GM12891 (cell line): ENCODE data around the gene ANKRD34A.
A peak's percentile ranks its signal among the peaks of the same experiment; 100 is the strongest.

Experiments used
- DNase-seq: peaks from one replicate; pipeline ENCODE4 v3.0.0; 2011; ENCODE audit warnings: low spot score; ENCODE audit not compliant: insufficient read length
- FAIRE-seq: peaks from 2 replicates; lab custom pipeline; 2011; peaks lifted over from hg19 to GRCh38; lab: Jason Lieb, UNC
- PAX5 ChIP-seq: IDR thresholded peaks from 2 replicates; pipeline ENCODE4 v1.6.1; 2011; ENCODE audit warnings: low read length, moderate library complexity, mild to moderate bottlenecking; ENCODE audit not compliant: insufficient read depth, severe bottlenecking
- POLR2A ChIP-seq: IDR thresholded peaks from 2 replicates; pipeline ENCODE4 v1.6.1; 2011; ENCODE audit warnings: low read depth, low read length, control low read depth
- POLR2AphosphoS5 ChIP-seq: IDR thresholded peaks from 2 replicates; pipeline ENCODE4 v1.6.1; 2011; ENCODE audit warnings: low read depth, low read length, control low read depth
- POU2F2 ChIP-seq: IDR thresholded peaks from 2 replicates; pipeline ENCODE4 v1.6.1; 2011; ENCODE audit warnings: low read depth, mild to moderate bottlenecking, control low read depth, low read length, moderate library complexity
- SPI1 ChIP-seq: IDR thresholded peaks from 2 replicates; pipeline ENCODE4 v1.6.1; 2011; ENCODE audit warnings: low read depth, low read length, control low read depth
- TAF1 ChIP-seq: IDR thresholded peaks from 2 replicates; pipeline ENCODE4 v1.6.1; 2011; ENCODE audit warnings: low read depth, low read length, control low read depth

ANKRD34A gene

GRCh38 chr1:145960468-145961108, 3.8 kb downstream of the ANKRD34A start:
- DNase-seq (no peak), FAIRE-seq (no peak)
- TF ChIP-seq POLR2A (no peak), TAF1 (no peak), SPI1 (no peak), POLR2AphosphoS5 (no peak), POU2F2 (no peak), PAX5 (no peak)

- FAIRE-seq = no peak
- no peak for TF ChIP-seq POU2F2
- TF ChIP-seq PAX5 = no peak
- TF ChIP-seq POLR2AphosphoS5 = no peak
- no peak for TF ChIP-seq POLR2A
- no peak for TF ChIP-seq TAF1
- no peak for TF ChIP-seq SPI1
- DNase-seq = no peak
Measured at GRCh38 chr1:145959957-145960467, 4.4 kb downstream of the ANKRD34A start.

GRCh38 chr1:145959333-145959732, 5.0 kb downstream of the ANKRD34A start:
- FAIRE-seq (no peak), DNase-seq (no peak)
- no peak for TF ChIP-seq POU2F2
- TF ChIP-seq TAF1 = no peak
- no peak for TF ChIP-seq POLR2A
- no peak for TF ChIP-seq PAX5
- no peak for TF ChIP-seq SPI1

- FAIRE-seq (no peak), DNase-seq (no peak)
- TF ChIP-seq POLR2A = no peak
- TF ChIP-seq TAF1 = no peak
- TF ChIP-seq SPI1 = no peak
Measured at GRCh38 chr1:145958734-145959133, 5.6 kb downstream of the ANKRD34A start.

GRCh38 chr1:145957443-145958319, 6.7 kb downstream of the ANKRD34A start, which contains the start of gene LIX1L:
Gene LIX1L (minus strand): TSS chr1:145958017. CDS start chr1:145957927, 90 bp downstream.
- DNase-seq (peak; percentile 89), FAIRE-seq (peak; percentile 88)
- TF ChIP-seq POLR2A = peak; percentile 70
- no peak for TF ChIP-seq TAF1
- TF ChIP-seq POLR2AphosphoS5 = peak; percentile 68
- TF ChIP-seq POU2F2 = no peak

- no peak for DNase-seq
- no peak for FAIRE-seq
- TF ChIP-seq PAX5 (no peak), TAF1 (no peak), POU2F2 (no peak), POLR2AphosphoS5 (no peak), SPI1 (no peak), POLR2A (no peak)
Measured at GRCh38 chr1:145956781-145957442, 7.5 kb downstream of the ANKRD34A start.

- DNase-seq (no peak), FAIRE-seq (no peak)
- TF ChIP-seq POLR2A (no peak), POU2F2 (no peak), TAF1 (no peak), POLR2AphosphoS5 (no peak)
Measured at GRCh38 chr1:145956361-145956760, 8.0 kb downstream of the ANKRD34A start.

- DNase-seq (no peak), FAIRE-seq (no peak)
- no peak for TF ChIP-seq POLR2AphosphoS5
- no peak for TF ChIP-seq SPI1
Measured at GRCh38 chr1:145955436-145955835, 8.9 kb downstream of the ANKRD34A start.

GRCh38 chr1:145953861-145954260, 10.5 kb downstream of the ANKRD34A start:
- TF ChIP-seq SPI1 = no peak
- FAIRE-seq (no peak), DNase-seq (no peak)

GRCh38 chr1:145952903-145953302, 11.5 kb downstream of the ANKRD34A start:
- TF ChIP-seq POU2F2 = no peak
- TF ChIP-seq TAF1 = no peak
- no peak for TF ChIP-seq POLR2AphosphoS5
- TF ChIP-seq POLR2A = no peak
- no peak for TF ChIP-seq SPI1
- TF ChIP-seq PAX5 = no peak
- FAIRE-seq (no peak), DNase-seq (no peak)

- DNase-seq (no peak), FAIRE-seq (no peak)
- TF ChIP-seq PAX5 (no peak), POU2F2 (no peak), POLR2A (no peak), SPI1 (no peak), POLR2AphosphoS5 (no peak), TAF1 (no peak)
Measured at GRCh38 chr1:145951526-145951925, 12.8 kb downstream of the ANKRD34A start.
